Omental fat pad (tissue), 4 donors: Measurements from ENCODE around the gene TMEM269. TPM values are rescaled to one million over a fixed set of nuclear protein-coding genes. Genes with fewer than 3 reads are reported as not detected.
A peak's percentile ranks its signal among the peaks of the same experiment; 100 is the strongest.

Source experiments
- ATAC-seq: fragments of 150-250 bp; one replicate; pipeline ENCODE4 v1.9.1; 2016; ENCODE audit warnings: mild to moderate bottlenecking, moderate library complexity; ENCODE audit not compliant: low FRiP score
- DNase-seq: peaks from one replicate; pipeline ENCODE4 v3.0.0-alpha.2; 2019; ENCODE audit warnings: low spot score
- total RNA-seq, 4 donors: library from RNA; depleted of rRNA; stranded (reverse); fragments of >200 nt; gene quantifications; one replicate each; pipeline ENCODE4 v1.1.0, GENCODE V29; 2016
- TF ChIP-seq, protein P1 (sequence below), 3 donors: fragments of 450-650 bp; IDR thresholded peaks; one replicate each; pipeline ENCODE4 v1.5.1; 2016 to 2017; ENCODE audit warnings: antibody characterized with exemption in 3 of 3, mild to moderate bottlenecking in 3 of 3, moderate library complexity in 2 of 3

Gene TMEM269
- total RNA-seq, 4 donors from 2014 or later, result 0.46 TPM; not detected in 3

DNA sequence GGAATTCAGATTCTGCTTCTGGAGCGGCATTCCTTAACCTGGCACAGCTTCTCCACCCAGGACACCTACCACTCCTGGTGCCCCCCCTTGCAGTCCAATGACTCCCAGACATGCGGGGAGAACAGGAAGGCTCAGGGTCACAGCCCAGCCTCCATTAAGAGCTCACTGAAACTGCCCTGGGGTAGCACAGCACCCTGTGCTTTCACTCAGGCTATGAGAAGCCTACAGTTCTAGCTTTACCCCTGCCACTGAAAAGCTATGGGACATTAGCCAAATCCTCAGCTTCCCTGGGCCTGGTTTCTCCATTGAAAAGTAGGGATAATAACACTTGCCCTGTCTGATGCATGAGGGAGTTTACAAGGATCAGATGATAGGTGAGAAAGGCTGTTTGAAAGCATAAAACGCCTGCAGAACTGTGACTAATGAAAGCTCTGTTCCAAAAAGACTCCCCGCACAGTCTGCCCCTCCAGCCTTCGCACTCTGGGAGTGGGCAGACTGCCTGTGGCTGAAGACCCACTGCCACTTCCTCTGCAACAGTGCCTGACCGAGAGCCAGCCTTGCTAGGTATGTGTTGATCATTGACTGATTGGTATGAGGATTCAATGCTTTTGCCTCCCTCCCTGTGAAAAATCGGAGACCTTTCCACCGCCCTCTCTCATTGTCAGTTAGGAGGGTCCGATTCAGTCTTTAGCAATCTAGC lies 42.0 kb upstream of the TMEM269 start:
- DNase-seq, result no peak
- ATAC-seq, result no peak
- TF ChIP-seq, protein P1, sequence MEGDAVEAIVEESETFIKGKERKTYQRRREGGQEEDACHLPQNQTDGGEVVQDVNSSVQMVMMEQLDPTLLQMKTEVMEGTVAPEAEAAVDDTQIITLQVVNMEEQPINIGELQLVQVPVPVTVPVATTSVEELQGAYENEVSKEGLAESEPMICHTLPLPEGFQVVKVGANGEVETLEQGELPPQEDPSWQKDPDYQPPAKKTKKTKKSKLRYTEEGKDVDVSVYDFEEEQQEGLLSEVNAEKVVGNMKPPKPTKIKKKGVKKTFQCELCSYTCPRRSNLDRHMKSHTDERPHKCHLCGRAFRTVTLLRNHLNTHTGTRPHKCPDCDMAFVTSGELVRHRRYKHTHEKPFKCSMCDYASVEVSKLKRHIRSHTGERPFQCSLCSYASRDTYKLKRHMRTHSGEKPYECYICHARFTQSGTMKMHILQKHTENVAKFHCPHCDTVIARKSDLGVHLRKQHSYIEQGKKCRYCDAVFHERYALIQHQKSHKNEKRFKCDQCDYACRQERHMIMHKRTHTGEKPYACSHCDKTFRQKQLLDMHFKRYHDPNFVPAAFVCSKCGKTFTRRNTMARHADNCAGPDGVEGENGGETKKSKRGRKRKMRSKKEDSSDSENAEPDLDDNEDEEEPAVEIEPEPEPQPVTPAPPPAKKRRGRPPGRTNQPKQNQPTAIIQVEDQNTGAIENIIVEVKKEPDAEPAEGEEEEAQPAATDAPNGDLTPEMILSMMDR (IDR thresholded peaks at IDR 0.05), result no peak

DNA sequence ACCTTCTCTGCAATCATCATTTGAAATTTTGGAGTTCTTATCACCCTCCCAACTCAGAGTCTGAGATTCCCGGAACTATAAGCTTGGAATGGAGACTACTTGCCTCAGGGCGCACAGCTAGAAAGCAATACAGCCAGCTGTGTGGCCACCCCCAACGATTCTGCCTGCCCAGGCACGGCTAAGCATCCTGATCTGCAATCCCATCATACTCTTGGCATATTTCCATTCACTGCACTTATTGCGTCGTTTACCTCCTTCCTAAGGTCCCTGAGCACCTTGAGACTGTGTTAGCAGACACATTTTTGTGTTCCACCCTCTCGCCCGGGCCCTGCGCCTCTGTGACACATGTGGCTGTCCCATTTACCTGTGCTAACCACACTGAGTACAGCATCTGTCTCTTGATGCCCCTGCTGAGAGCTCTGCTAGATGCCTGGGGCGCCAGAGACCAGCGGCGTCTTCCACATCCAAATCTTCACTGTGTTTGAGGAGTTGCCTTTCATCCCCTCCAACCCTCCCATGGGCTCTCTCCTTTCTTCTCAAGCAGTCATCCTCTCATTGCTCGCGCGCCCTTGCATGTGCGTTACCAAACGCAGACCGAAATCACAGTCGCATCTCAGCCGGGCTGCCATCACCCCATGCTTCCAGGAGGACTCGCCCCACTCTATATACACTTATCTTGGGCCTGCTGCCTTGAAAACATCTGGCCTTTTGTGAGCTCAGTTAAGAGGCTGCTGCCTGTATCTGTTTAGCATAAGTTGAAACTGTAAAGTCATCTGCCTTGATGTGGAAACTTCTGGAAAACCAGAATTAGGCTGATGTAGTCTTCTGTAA lies 41.3 kb upstream of the TMEM269 start:
- DNase-seq (no peak), ATAC-seq (no peak)
- TF ChIP-seq, protein P1 (IDR thresholded peaks at IDR 0.05), result no peak

DNA sequence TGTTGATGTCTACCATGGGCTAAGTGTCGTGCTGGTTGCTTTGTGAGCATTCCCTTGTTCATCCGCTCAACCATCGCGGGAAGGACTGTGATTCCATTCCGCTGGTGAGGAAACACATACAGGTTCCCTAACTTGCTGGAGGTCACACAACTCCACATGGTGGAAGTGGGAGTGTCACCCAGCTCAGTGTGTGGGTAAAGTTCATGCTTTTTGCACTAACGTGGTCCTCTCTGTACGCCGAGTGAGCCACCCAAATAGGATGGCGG lies 40.7 kb upstream of the TMEM269 start:
- DNase-seq (no peak), ATAC-seq (no peak)
- TF ChIP-seq, protein P1 (IDR thresholded peaks at IDR 0.05), result no peak

DNA sequence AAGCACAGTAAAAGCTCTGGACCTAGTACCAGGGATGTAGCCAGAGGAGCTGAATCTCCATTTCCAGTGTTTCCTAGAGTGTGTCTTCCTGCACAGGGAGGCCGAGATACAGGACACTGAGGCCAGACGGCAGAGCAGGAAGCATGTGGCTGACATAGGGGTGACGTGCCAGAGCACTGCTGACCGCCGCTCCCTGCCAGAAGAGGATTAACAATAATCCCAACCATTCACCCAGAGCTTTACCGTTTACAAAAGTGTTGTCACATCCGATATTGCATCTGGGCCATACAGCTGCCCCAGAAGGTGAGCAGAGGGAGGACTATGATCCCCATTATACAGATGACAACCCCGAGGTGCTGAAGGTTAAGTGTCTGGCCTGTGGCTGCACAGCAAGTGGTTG lies 38.9 kb upstream of the TMEM269 start:
- DNase-seq (no peak), ATAC-seq (no peak)
- TF ChIP-seq, protein P1 (IDR thresholded peaks at IDR 0.05), result no peak

DNA sequence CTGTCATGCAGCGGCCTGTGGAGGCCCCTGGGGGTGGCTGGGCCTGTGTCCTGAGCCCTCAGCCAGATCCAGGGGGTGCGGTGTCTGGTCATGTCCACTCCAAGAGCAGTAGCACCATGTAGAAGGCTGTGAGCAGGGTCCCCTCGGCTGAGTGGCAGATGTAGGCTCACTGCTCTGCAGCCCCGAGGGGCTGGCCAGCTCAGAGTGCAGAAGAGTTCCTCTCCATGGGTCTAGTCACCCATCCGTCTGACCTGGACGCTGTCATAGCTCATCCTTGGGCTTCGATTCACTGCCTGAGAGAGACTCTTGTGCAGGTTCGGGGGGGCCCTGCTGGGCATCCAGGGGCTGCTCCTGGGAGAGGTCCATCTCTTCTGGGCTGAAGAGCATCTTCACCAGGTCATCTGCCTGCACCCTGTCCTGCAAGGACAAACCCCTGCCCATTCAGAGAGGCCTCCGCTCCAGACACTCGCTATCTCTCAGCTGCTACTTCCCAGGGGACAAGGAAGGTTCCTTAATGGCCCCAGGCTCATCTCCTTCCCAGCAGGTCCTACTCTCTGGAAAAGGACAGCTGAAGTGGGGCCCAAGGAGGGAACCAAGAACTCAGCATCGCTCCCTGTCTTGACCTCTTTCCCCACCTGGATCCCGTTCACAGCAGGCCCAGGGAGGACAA lies 38.2 kb upstream of the TMEM269 start:
- DNase-seq (no peak), ATAC-seq (no peak)
- TF ChIP-seq, protein P1 (IDR thresholded peaks at IDR 0.05), result no peak

DNA sequence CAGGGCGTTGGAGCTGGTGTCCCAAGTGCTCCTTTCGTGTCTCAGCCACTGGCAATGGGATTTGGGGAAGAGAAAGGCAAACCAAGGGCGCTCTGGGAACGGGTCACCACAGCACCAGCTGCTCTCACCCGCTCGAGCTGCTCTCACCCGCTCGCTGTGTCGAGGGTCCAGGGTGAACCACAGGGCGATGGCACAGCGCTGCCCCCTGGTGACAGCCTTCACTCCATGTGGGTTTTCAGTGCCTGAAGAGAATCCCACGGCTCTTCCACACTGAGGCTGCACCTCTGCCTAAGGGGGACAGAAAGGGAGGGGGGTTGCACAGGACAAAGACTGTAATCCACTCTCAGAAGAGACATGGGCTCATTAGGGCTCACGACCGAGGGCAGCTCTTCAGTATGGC lies 37.7 kb upstream of the TMEM269 start:
- no peak for DNase-seq

More for the DNA sequence above, 37.7 kb upstream of the TMEM269 start:
- no peak for ATAC-seq
- TF ChIP-seq, protein P1 (IDR thresholded peaks at IDR 0.05), result peak in 1 of 3 donors; percentile 12
